Measurements from ENCODE around the gene TOX2.

- TF ChIP-seq CTCF (conservative IDR thresholded peaks at IDR 0.05; ENCODE audit: low read depth, low read length) (peak; percentile 33; the same call in 1 of the 2 replicates), EZH2 (IDR thresholded peaks at IDR 0.05; ENCODE audit: borderline replicate concordance, low read depth, low read length, poor library complexity, severe bottlenecking) (no peak)
These were observed 195.3 kb downstream of the TOX2 start for GRCh38 chr20:44109951-44110361.

Data from A673 (cell line).